Fibroblast of mammary gland (primary cell): Measurements from ENCODE around the gene EED.

Source experiments
- DNase-seq: peaks from one replicate; pipeline ENCODE4 v3.0.0-alpha.2; 2010; ENCODE audit warnings: low read depth
- H3K4me3 ChIP-seq: 2 replicates; pipeline ENCODE4 v1.5.1; 2011; ENCODE audit warnings: low read depth, mild to moderate bottlenecking, low read length, moderate library complexity; ENCODE audit not compliant: control insufficient read depth
- TF ChIP-seq, protein P1 (sequence below): conservative IDR thresholded peaks from 2 replicates; pipeline ENCODE4 v1.5.1; 2011; ENCODE audit warnings: low read depth, low read length, inconsistent platforms; ENCODE audit not compliant: control insufficient read depth, insufficient read depth

The EED gene

DNA sequence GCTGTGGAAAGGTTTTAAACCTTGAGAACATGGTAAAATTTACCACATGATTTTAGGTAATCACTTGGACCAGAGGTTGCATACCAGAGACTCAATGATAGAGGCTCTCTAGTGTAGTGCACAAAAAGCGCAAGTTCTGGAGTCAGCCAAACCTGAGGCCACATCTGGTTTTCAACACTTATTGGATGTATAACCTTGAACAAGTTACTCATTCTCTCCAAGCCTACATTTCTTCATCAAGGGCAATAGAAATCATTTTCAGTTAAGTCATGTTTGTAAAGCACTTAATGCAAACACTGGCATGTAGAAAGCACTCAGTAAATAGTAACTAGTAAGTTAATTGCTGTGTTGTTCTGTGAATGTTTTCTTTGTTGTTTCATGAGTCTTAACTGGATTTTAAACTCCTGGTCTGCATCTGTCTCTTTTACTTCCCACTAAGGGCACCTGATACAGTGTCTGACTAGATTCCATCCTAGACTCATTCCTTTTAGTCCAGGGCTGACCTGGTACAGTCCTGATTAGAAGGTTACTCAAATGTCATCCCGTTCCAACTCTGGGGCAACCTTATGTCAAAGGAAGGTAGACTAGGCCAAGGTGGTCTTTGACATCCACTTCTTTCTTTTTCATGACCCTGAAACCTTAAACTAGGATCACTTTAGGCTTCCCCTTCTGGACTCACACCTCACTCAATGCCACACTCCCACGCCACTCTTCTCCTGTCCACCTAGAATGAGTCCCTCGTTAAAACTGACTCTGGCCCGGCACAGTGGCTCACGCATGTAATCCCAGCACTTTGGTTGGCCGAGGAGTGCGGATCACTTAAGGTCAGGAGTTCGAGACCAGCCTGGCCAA, 34.5 kb upstream of the EED start:
- DNase-seq: peak; percentile 12
- no peak overlapping the region for H3K4me3 ChIP-seq
- TF ChIP-seq, protein P1, sequence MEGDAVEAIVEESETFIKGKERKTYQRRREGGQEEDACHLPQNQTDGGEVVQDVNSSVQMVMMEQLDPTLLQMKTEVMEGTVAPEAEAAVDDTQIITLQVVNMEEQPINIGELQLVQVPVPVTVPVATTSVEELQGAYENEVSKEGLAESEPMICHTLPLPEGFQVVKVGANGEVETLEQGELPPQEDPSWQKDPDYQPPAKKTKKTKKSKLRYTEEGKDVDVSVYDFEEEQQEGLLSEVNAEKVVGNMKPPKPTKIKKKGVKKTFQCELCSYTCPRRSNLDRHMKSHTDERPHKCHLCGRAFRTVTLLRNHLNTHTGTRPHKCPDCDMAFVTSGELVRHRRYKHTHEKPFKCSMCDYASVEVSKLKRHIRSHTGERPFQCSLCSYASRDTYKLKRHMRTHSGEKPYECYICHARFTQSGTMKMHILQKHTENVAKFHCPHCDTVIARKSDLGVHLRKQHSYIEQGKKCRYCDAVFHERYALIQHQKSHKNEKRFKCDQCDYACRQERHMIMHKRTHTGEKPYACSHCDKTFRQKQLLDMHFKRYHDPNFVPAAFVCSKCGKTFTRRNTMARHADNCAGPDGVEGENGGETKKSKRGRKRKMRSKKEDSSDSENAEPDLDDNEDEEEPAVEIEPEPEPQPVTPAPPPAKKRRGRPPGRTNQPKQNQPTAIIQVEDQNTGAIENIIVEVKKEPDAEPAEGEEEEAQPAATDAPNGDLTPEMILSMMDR: no peak

DNA sequence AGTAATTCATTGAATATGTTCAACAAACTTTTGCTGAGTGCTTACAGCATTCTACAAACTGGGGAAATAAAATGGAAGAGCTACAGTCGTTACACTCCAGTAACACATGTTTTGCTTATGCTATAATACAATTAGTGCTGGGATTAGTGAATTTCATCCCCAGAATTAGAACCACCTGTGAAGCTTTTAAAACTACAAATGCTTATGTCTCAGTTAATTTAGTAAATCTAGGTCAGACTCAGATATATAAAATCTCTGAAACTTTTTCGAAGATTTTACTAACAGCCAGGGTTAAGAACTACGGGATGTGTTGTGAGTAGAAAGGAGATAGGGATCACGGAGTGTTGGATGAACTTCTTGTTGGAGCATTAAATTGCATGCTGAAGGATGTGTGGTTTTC, 33.7 kb upstream of the EED start:
- no peak overlapping the region for H3K4me3 ChIP-seq
- TF ChIP-seq, protein P1: no peak
- no peak for DNase-seq

DNA sequence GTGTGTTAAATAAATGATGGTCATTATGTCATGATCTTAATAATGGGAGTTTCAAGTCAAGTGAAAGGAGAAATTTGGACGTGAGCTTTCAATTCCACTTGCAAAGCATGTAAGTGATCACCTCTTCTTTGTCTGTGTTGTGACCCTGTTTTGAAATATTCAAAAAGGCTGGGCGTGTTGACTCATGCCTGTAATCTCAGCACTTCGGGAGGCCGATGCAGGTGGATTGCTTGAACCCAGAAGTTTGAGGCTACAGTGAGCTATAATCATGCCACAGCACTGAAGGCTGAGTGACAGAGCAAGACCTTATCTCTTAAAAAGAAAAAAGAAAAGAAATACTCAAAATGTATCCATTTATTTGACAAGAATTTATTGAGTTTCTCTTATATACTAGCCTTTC, 32.9 kb upstream of the EED start:
- TF ChIP-seq, protein P1: no peak
- H3K4me3 ChIP-seq: no peak overlapping the region
- DNase-seq: no peak

DNA sequence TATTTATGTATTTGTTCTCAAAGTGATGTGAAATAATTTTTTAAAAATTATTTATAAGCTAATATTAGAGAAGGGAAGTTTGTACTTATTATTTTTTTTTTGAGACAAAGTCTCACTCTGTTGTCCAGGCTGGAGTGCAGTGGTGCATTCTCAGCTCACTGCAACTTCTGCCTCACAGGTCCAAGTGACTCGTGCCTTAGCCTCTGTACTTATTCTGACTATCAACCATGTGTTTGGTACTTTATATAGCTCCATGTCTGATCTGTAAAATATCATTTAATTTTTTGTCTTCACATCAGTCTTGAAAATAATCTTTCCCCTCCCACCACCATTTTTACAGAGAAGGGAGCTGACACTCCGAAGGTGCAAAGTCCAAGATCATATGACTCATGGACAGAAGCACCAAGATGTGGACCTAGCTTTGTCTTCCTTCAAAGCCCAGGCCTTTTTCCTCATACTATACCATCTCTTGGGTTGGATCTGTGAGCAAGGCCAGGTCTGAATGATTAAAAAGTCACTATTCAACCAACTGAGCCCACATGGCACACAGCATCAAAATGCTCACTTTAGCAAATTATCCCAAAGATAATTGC, 32.4 kb upstream of the EED start:
- DNase-seq: no peak
- H3K4me3 ChIP-seq: no peak overlapping the region
- TF ChIP-seq, protein P1: no peak

DNA sequence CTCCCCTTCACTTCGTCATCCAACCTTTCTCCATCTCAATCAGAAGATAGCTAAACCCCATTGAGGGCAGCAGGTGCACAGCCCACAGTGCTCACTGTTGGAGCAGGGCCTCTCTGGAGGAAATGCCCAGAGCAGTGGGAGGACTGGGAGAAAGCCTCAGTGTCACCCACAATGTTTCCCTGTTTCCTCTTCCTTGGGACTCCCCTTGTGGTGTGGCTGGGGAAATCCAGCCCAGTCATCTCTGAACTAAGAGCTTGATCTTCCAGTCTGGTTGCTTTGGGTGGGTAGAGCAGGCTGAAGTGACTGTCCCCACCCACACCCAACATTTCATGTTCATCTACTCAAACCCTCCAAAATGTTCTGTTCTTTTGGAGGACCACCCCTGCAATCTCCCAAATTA, 29.8 kb upstream of the EED start:
- no peak for DNase-seq

DNA sequence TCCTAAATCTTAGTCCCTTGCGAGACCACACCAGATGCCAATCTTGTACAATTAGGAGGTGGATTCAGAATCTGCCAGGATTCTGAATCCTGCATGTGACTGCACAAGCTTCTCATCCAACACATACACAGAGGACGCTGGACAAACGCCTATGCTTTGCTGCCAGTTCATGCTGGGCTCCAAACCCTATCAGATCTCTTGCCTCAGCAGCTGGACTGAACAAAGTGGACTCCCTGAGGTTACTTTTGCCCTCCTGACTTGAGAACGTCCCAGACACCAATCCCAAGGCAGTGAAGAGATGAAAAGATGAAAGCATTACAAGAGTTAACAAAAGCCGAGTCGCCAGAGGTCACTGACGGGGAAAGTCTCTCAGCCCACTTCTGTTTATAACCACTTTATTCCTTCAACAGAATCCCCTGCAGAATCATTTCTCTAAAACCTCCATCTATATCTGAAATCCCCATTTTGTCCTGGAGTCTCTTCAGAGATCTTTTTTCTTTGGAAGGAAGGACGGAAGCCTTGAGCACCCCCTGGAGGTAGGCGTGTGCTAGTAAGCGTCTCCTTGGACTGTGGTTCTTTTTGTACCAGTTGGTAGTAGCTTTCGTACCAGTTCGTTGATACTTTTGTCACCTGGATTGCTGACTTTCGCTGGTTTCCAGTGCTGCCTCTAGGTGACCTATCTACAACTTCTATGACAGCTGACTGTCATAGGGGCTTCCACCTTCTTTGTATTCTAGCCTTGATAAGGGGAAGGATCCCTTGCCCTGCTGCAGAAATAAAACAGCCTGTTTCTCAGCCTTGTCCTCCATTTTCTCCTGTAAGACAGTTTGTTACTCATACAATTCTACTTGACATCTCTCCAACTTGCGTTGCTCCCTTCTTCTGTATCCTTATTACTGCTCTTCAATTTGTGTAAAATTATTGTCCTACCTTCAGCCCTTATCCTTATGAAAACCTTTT, 26.1 kb upstream of the EED start:
- DNase-seq: peak; percentile 79
- TF ChIP-seq, protein P1: peak; percentile 99
- peak overlapping the region; percentile 27 for H3K4me3 ChIP-seq

More for the DNA sequence above, 29.8 kb upstream of the EED start:
- H3K4me3 ChIP-seq: no peak overlapping the region
- TF ChIP-seq, protein P1: no peak
